Measurements from ENCODE around the gene FBXO9. TPM values are rescaled to one million over a fixed set of nuclear protein-coding genes. Genes with fewer than 3 reads are reported as not detected.

FBXO9 gene
- total RNA-seq, 2 donors from 2014 or later = 49.6 to 65.3 TPM

GRCh38 chr6:53020005-53020744 lies 45.0 kb upstream of the FBXO9 start:
- Mint-ChIP-seq H3K4me1 (no peaks in the 10 kb centered on the region), H3K36me3 (ENCODE audit: low read depth) (peaks cover 14% of the 10 kb centered on the region), H3K27me3 (ENCODE audit: insufficient read depth) (no peaks in the 10 kb centered on the region), H3K27ac (no peak overlapping the region), H3K9me3 (no peaks in the 10 kb centered on the region), H3K4me3 (no peak overlapping the region)
- 95 to 100% methylated on average over 1 to 3 of the region's 3 CpGs for WGBS, 2 experiments (ENCODE audit: insufficient coverage in 1 of 2, insufficient read length in 1 of 2)
- Histone ChIP-seq H3K9me3 (ENCODE audit: control insufficient read depth, low read length) (no peaks in the 10 kb centered on the region), H3K27ac (ENCODE audit: low read depth, low read length) (no peak overlapping the region), H3K4me3 (ENCODE audit: low read length) (no peak overlapping the region), H3K36me3 (ENCODE audit: control insufficient read depth, insufficient read depth, low read length) (no peaks in the 10 kb centered on the region), H3K4me1 (ENCODE audit: control insufficient read depth, insufficient read depth, low read length) (no peaks in the 10 kb centered on the region), H3K27me3 (ENCODE audit: control insufficient read depth, insufficient read depth, low read length, poor library complexity, severe bottlenecking) (no peaks in the 10 kb centered on the region), H3K9ac (ENCODE audit: extremely low read depth, low read length, poor library complexity, severe bottlenecking) (no peak overlapping the region)
- no peak for DNase-seq
- TF ChIP-seq, protein P1, sequence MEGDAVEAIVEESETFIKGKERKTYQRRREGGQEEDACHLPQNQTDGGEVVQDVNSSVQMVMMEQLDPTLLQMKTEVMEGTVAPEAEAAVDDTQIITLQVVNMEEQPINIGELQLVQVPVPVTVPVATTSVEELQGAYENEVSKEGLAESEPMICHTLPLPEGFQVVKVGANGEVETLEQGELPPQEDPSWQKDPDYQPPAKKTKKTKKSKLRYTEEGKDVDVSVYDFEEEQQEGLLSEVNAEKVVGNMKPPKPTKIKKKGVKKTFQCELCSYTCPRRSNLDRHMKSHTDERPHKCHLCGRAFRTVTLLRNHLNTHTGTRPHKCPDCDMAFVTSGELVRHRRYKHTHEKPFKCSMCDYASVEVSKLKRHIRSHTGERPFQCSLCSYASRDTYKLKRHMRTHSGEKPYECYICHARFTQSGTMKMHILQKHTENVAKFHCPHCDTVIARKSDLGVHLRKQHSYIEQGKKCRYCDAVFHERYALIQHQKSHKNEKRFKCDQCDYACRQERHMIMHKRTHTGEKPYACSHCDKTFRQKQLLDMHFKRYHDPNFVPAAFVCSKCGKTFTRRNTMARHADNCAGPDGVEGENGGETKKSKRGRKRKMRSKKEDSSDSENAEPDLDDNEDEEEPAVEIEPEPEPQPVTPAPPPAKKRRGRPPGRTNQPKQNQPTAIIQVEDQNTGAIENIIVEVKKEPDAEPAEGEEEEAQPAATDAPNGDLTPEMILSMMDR (conservative IDR thresholded peaks at IDR 0.05) = no peak

DNA sequence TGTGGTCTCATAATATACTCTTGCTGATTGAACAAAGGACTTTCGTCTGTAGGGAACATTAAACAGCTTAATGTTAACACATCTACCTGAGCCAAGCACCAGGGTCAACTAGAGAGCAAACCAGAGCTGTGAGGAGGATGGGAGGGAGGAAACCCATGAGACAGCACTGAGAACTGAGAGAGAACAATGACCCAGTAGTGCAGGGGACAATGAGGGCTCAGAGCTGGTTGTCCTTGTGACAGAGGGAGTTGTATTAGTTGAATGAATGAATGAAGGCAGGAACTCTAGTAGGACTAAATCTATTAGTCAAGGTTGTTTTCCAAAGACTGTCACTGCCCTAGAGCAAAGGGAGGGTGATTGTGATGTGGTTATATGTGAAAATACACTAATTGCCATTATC lies 41.9 kb upstream of the FBXO9 start:
- 72 to 80% methylated on average over 1 of the region's 1 CpG for WGBS, 2 experiments (ENCODE audit: insufficient coverage in 1 of 2, insufficient read length in 1 of 2)

GRCh38 chr6:53026526-53026925 lies 38.7 kb upstream of the FBXO9 start:
- Histone ChIP-seq H3K36me3 (ENCODE audit: control insufficient read depth, insufficient read depth, low read length) (peaks cover 15% of the 10 kb centered on the region), H3K4me3 (ENCODE audit: low read length) (no peak overlapping the region), H3K9ac (ENCODE audit: extremely low read depth, low read length, poor library complexity, severe bottlenecking) (no peak overlapping the region), H3K27ac (ENCODE audit: low read depth, low read length) (no peak overlapping the region), H3K4me1 (ENCODE audit: control insufficient read depth, insufficient read depth, low read length) (no peaks in the 10 kb centered on the region), H3K27me3 (ENCODE audit: control insufficient read depth, insufficient read depth, low read length, poor library complexity, severe bottlenecking) (no peaks in the 10 kb centered on the region), H3K9me3 (ENCODE audit: control insufficient read depth, low read length) (no peaks in the 10 kb centered on the region)
- no peak for DNase-seq
- no peak overlapping the region for H3K4me3 Mint-ChIP-seq
- H3K36me3 Mint-ChIP-seq (ENCODE audit: low read depth) = peaks cover 16% of the 10 kb centered on the region
- no peaks in the 10 kb centered on the region for H3K27me3 Mint-ChIP-seq (ENCODE audit: insufficient read depth)
- no peaks in the 10 kb centered on the region for H3K9me3 Mint-ChIP-seq
- TF ChIP-seq, protein P1 (conservative IDR thresholded peaks at IDR 0.05) = no peak
- WGBS, 2 experiments (ENCODE audit: insufficient coverage in 1 of 2, insufficient read length in 1 of 2) = 94 to 100% methylated on average over 3 of the region's 3 CpGs
- peaks cover 11% of the 10 kb centered on the region for H3K4me1 Mint-ChIP-seq
- H3K27ac Mint-ChIP-seq = no peak overlapping the region

More for the DNA sequence above, 41.9 kb upstream of the FBXO9 start:
- TF ChIP-seq, protein P1 (conservative IDR thresholded peaks at IDR 0.05) = no peak
- Histone ChIP-seq H3K36me3 (ENCODE audit: control insufficient read depth, insufficient read depth, low read length) (peaks cover 6% of the 10 kb centered on the region), H3K4me1 (ENCODE audit: control insufficient read depth, insufficient read depth, low read length) (no peaks in the 10 kb centered on the region), H3K27me3 (ENCODE audit: control insufficient read depth, insufficient read depth, low read length, poor library complexity, severe bottlenecking) (no peaks in the 10 kb centered on the region), H3K4me3 (ENCODE audit: low read length) (no peak overlapping the region), H3K27ac (ENCODE audit: low read depth, low read length) (no peak overlapping the region), H3K9me3 (ENCODE audit: control insufficient read depth, low read length) (no peaks in the 10 kb centered on the region), H3K9ac (ENCODE audit: extremely low read depth, low read length, poor library complexity, severe bottlenecking) (no peak overlapping the region)
- Mint-ChIP-seq H3K27me3 (ENCODE audit: insufficient read depth) (no peaks in the 10 kb centered on the region), H3K27ac (peak overlapping the region; percentile 12), H3K4me1 (peaks cover 2% of the 10 kb centered on the region), H3K9me3 (no peaks in the 10 kb centered on the region), H3K36me3 (ENCODE audit: low read depth) (peaks cover 4% of the 10 kb centered on the region), H3K4me3 (no peak overlapping the region)
- DNase-seq = no peak
